ENCODE results near the gene TBC1D3B. TPM values are rescaled to one million over a fixed set of nuclear protein-coding genes. Genes with fewer than 3 reads are reported as not detected.

The TBC1D3B gene
- total RNA-seq, 1 donor from 2014 or later, result 14.5 TPM

GRCh38 chr17:36118477-36119353, 57.7 kb downstream of the TBC1D3B start:
- Mint-ChIP-seq H3K4me1 (ENCODE audit: unreplicated experiment) (peaks cover 11% of the 10 kb centered on the region), H3K4me3 (no peak overlapping the region), H3K9me3 (peaks cover 8% of the 10 kb centered on the region), H3K27ac (peak overlapping the region; percentile 90), H3K27me3 (no peaks in the 10 kb centered on the region), H3K36me3 (no peaks in the 10 kb centered on the region)
- no peak for DNase-seq (ENCODE audit: extremely low spot score, unreplicated experiment)
- TF ChIP-seq CTCF (conservative IDR thresholded peaks at IDR 0.05), result no peak

GRCh38 chr17:36117505-36118382, 58.7 kb downstream of the TBC1D3B start:
- Mint-ChIP-seq H3K4me1 (ENCODE audit: unreplicated experiment) (peaks cover 11% of the 10 kb centered on the region), H3K4me3 (peak overlapping the region; percentile 22), H3K27me3 (no peaks in the 10 kb centered on the region), H3K27ac (peak overlapping the region; percentile 90), H3K9me3 (peaks cover 8% of the 10 kb centered on the region), H3K36me3 (no peaks in the 10 kb centered on the region)
- DNase-seq (ENCODE audit: extremely low spot score, unreplicated experiment), result no peak
- TF ChIP-seq CTCF (conservative IDR thresholded peaks at IDR 0.05), result no peak

Other genes starting within 250 kb of the TBC1D3B start
- 3.9 and 4.4 TPM in 2 replicates for gene RDM1, start 245.9 kb downstream of the TBC1D3B start, total RNA-seq (ENCODE audit: low replicate concordance)
- gene LYZL6, start 232.9 kb downstream of the TBC1D3B start, total RNA-seq (ENCODE audit: low replicate concordance), result not detected in 2 replicates
- gene CCL16, start 195.1 kb downstream of the TBC1D3B start, total RNA-seq (ENCODE audit: low replicate concordance), result not detected in 2 replicates
- gene CCL14, start 189.9 kb downstream of the TBC1D3B start, total RNA-seq (ENCODE audit: low replicate concordance), result not detected in 2 replicates
- gene CCL15, start 175.1 kb downstream of the TBC1D3B start, total RNA-seq (ENCODE audit: low replicate concordance), result 2.0 and 5.0 TPM in 2 replicates
- gene CCL23, start 158.7 kb downstream of the TBC1D3B start, total RNA-seq (ENCODE audit: low replicate concordance), result not detected in 2 replicates
- gene CCL18, start 112.4 kb downstream of the TBC1D3B start, total RNA-seq (ENCODE audit: low replicate concordance), result 0.60 TPM in 1 of 2 replicates, not detected in the other
- gene CCL3, start 86.5 kb downstream of the TBC1D3B start, total RNA-seq (ENCODE audit: low replicate concordance), result not detected in 2 replicates
- 0.57 TPM in 1 of 2 replicates, not detected in the other for gene CCL4, start 72.8 kb downstream of the TBC1D3B start, total RNA-seq (ENCODE audit: low replicate concordance)
- 0.41 TPM in 1 of 2 replicates, not detected in the other for gene CCL3L1, start 20.1 kb upstream of the TBC1D3B start, total RNA-seq (ENCODE audit: low replicate concordance)
- 0.45 TPM in 1 of 2 replicates, not detected in the other for gene CCL4L2, start 34.4 kb upstream of the TBC1D3B start, total RNA-seq (ENCODE audit: low replicate concordance)
- gene TBC1D3I, start 87.9 kb upstream of the TBC1D3B start, total RNA-seq (ENCODE audit: low replicate concordance), result 0.24 TPM in 2 replicates
- gene TBC1D3G, start 147.2 kb upstream of the TBC1D3B start, total RNA-seq (ENCODE audit: low replicate concordance), result not detected in 2 replicates
- gene TBC1D3H, start 211.8 kb upstream of the TBC1D3B start, total RNA-seq (ENCODE audit: low replicate concordance), result not detected in 2 replicates